ENCODE data around the gene DLGAP4.

DNA sequence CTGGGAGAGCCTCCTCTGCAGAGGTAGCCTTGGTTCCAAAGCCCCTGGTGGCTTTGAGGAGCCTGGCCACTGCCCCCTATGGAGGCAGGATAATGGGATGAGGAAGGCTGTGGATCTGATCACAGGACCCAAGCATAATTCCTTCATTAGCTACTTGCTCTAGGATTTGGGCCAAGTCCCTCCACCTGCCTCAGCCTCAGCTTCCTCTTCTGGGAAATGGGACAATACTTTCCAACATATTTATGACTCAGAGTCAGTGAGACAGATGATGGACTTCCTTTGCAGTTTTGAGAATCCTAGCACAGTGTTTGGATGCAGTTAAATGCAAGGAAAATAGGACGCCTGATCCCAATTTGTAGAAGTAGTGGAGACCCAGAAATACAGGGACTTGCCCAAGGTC lies 171.3 kb downstream of the DLGAP4 start:
- TF ChIP-seq, protein P1, sequence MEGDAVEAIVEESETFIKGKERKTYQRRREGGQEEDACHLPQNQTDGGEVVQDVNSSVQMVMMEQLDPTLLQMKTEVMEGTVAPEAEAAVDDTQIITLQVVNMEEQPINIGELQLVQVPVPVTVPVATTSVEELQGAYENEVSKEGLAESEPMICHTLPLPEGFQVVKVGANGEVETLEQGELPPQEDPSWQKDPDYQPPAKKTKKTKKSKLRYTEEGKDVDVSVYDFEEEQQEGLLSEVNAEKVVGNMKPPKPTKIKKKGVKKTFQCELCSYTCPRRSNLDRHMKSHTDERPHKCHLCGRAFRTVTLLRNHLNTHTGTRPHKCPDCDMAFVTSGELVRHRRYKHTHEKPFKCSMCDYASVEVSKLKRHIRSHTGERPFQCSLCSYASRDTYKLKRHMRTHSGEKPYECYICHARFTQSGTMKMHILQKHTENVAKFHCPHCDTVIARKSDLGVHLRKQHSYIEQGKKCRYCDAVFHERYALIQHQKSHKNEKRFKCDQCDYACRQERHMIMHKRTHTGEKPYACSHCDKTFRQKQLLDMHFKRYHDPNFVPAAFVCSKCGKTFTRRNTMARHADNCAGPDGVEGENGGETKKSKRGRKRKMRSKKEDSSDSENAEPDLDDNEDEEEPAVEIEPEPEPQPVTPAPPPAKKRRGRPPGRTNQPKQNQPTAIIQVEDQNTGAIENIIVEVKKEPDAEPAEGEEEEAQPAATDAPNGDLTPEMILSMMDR (IDR thresholded peaks at IDR 0.05) = no peak
- TF ChIP-seq POLR2AphosphoS5 (IDR thresholded peaks at IDR 0.05) = no peak
